Umbilical cord (tissue), 2 donors: ENCODE results near the gene KIAA0513. TPM values are rescaled to one million over a fixed set of nuclear protein-coding genes. Genes with fewer than 3 reads are reported as not detected.
"Not testable (repeated sequence)": the region's sequence is repeated elsewhere in the genome, so short reads cannot be mapped to it uniquely, and the experiment has no call there.

ENCODE experiments used
- DNase-seq: peaks from one replicate; pipeline ENCODE4 v3.0.0-alpha.2; 2015; ENCODE audit warnings: low spot score
- total RNA-seq: library from RNA; depleted of rRNA; stranded (reverse); fragments of >200 nt; gene quantifications from one replicate; pipeline ENCODE4 v1.2.3, GENCODE V29; 2014; ENCODE audit warnings: low replicate concordance; ENCODE audit not compliant: insufficient read depth

The KIAA0513 gene
- total RNA-seq, 1 donor from 2014 or later = 8.2 TPM

DNA sequence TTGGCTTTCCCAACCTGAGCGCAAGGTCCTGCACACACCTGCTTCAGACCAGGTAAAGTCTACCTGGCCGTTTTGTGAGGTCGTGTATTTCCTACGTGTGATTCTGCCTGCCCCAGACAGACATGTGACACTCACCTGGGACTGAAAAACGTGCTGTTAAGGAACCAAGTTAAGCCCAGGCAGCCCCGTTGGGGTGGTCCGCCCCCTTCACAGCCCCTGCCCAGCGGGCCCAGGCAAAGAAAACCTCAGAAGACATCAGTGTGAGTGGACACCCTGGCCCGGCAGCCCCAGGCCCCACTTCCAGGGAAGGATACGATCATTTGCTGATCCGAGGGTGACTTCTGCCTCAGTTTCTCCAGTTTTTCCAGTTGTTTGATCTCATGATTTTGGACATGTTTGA, 79.9 kb downstream of the KIAA0513 start:
- no peak for DNase-seq

DNA sequence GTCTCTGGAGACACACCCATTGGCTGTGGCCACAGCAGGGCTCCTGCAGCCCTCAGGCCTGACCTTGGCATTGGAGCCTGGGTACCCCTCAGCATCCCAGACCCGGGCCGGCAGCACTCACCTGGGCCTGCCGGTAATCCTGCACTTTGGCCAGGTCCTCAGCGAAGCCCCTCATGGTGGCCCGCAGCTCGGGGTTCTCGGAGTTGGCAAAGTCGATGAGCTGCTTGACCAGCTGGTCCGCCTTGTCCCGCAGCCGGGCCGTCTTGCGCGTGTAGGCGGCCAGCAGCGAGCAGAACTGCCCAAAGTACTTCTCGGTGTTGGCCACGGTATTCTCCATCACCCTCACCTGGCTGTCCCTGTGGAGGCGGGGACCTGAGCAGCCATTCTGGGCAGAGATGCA, 82.5 kb downstream of the KIAA0513 start:
- no peak for DNase-seq

DNA sequence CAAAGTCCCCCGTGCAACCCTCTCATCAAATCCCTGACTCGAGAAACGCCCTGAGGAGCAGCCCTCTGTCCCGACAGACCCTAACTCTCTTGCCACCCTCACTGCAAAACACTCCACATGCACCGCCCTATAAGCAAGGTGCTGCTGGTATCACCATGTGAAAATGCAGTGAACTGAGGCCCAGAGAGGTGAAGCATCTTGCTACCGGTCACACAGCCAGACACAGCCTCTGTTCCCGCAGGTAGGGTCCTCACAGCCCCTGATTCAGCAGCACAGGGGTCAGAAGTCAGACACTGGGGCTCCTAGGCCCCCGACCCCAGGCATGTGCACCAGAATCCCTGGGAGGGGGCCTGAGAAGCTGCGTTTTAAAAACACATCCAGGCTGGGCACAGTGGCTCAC, 83.6 kb downstream of the KIAA0513 start:
- DNase-seq = no peak

DNA sequence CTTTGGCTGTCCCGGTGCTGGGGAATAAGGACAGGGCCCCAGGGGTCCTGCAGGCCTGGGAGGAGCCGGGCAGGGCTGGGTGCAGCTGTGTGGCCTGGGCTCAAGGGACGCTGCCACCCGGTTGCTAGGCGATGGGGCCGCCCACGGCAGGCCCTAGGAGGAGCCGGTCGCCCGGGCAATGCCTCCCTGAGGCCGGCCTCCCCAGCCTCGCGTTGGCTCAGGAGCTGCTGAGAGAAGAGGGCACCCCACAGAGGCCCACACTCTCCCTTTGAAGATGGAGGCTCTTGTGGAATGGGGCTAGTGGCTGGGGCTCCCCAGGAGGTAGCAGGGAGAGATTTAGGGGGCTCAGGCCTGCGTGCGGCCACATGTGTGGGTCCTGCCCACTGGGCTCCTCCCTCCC, 84.8 kb downstream of the KIAA0513 start, which contains the start of gene CIBAR2:
CIBAR2 (minus strand) TSS at position 109 of the 400 bp plus-strand sequence. CDS start 120 bp downstream, outside the sequence.
- no peak for DNase-seq

DNA sequence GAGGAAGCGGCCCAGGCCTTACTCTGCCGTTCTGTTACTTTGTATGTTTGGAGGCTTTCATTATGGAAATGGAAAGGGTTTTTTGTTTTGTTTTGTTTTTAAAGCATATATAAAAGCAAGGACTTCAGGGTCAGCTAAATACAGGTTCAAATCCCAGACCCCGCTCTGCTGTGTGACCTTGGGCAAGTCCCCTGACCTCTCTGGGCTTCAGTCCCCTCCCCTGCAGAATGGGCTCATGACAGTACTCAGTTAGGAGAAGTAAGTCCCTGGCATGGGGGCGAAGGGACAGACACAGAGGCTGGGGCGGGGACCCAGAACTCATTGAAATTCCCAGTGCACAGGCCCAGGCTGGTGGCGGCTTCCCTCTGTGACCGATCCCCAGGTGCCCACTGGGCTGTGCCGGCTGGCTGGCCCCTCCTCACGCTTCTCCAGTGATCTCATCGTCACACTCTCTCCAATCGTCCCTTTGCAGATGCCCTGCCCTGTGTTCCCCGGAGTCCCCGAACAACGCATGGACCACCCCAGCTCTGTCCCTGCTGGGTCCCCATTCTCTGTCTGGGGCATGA, 85.7 kb downstream of the KIAA0513 start:
- no peak for DNase-seq

DNA sequence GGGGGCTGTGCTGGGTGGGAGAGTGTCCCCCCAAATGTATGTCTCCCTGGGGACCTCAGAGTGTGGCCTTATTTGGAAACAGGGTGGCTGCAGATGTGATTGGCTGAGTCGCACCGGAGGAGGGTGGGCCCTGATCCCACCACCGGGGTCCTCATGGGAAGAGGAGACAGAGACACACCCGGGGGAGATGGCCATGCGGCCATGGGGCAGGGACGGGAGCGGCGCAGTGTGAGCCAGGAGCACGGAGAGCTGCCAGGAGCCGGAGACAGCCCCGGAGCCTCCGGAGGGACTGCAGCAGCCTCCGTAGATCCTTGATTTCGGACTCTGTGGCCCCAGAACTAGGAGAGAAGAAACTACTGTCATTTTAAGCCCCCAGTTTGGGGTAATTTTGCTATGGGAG, 86.3 kb downstream of the KIAA0513 start:
- no peak for DNase-seq

DNA sequence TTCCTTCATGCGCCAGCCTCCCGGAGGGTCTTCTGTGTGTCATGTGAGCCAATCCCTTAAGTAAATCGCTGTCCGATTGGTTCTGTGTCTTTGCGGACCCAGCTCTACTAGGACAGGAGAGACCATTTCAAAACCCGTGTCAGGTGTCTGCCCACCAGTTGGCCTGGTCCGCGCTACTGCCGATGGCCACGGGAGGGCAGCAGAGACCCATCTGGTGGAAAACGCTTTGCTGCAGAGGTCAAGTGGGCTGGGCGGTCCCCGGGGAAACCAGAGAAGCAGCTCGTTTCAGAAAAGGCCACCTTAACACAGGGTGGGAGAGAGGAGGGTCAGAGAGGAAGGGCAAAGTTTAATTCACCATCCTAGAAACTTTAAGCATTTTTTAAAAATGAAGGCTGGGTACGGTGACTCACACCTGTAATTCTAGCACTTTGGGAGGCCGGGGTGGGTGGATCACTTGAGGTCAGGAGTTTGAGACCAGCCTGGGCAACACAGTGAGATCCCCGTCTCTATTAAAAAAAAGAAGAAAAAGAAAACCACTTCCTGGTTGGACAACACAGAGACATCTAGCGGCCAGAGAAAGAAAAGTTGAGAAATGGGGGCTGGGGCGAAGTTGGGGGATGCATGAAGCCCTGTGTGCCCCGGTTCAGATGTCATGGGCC, 87.4 kb downstream of the KIAA0513 start:
- DNase-seq = peak; percentile 88

DNA sequence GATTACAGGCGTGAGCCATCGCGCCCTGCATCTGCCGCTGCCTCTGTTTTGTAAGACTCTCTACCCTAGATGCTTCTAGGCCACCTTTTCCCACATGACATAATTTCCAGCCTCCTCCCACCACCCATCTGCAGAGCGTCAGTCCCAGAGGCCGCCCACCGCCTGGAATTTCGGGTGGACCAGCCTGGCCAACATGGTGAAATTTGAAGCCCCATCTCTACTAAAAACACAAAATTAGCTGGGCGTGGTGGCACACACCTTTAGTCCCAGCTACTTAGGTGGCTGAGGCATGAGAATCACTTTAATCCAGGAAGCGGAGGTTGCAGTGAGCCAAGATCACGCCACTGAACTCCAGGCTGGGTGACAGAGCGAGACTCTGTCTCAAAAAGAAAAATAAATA, 89.8 kb downstream of the KIAA0513 start:
- no peak for DNase-seq

DNA sequence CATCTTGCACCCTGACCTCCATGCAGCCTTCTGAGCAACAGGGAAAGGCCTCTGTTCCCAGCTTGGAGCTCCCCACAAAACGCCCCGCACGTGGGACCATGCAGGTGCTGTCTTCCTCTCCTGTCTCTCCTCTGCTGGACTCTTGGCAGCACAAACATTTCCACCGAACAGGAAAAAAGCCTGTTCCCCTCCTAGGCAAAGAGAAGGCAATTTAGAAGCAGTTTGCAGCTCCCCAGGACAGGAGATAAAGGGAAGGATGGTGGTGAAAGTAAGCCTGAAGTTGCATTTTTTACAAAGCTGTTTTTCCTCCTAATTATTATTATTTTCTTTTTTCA, 92.4 kb downstream of the KIAA0513 start:
- DNase-seq = no peak

DNA sequence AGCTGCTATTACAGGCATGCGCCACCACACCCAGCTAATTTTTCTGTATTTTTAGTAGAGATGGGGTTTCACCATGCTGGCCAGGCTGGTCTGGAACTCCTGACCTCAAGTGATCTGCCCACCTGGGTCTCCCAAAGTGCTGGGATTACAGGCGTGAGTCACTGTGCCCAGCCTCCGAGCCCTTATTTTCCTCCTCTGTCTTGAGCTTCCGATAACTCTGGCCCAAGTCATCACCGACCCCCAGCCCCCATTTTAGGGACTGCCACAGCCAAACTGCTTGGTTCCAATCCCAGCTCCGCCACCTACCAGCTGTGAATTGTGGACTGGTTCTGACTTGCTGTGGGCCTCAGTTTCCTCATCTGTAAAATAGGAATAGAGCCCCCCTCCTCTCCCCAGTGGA, 95.8 kb downstream of the KIAA0513 start:
- not testable (repeated sequence) for DNase-seq

DNA sequence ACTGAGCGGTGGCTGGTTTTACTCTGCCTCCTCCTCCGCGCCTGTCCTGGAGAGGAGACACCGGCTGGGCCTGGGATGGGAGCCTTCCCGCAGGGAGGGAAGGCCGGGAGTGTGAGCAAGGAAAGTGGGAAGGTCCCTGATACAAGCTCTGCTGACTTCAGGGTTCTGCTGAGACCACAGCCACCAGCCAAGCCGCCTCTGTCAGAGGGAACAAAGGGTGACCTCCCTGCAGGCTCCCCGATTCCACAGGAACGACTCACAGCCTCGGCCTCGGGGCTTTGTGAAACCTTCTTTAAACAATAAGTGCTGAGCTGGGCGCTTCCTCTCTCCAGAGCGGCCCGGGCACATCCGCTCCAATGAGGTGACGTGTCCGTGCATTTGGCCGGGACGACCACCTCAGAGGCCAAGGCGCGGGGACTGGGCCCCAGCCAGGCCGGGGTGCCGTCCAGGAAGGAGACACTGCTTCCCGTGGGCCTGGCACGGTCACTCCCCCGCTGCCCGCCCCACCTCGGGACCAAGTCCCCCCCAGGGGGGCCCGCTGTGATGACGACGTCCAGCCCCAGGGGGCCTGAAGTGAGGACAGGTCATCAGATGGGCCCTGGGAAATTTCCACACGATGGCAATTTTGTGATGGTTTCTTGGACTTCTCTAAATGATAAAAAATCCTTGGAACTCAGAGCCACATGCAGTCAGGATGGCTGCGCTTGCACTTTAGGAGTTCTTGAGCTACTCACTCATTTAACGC, 96.5 kb downstream of the KIAA0513 start:
- no peak for DNase-seq

DNA sequence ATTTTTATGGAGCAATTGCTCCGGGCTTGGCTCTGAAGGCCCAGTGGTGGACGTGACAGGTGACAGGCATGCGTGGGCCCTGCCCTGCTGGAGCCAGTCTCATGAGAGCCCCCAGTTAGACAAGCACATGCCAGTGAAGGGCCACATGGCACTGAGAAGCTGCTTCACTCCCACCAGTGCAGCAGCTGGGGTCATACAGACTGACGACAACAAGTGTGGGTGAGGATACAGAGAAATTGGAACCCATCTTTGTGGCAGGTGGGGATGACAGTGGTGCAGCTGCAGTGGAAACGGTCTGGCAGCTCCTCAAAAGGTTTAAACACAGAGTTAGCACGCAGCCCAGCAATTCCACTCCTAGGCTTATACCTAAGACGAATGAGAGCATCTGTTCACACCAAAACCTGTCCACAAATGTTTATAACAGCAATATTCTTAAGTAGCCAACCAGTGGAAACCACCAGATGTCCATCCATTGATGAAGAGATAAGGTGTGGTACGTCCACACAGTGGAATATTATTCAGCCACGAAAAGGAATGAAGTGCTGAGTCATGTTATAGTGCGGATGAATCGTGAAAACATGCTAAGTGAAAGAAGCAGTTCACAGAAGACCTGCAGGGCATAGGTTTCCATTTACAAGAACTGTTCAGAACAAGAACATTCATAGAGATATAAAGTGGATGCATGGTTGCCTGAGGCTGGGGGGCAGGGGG, 97.2 kb downstream of the KIAA0513 start:
- DNase-seq = no peak

DNA sequence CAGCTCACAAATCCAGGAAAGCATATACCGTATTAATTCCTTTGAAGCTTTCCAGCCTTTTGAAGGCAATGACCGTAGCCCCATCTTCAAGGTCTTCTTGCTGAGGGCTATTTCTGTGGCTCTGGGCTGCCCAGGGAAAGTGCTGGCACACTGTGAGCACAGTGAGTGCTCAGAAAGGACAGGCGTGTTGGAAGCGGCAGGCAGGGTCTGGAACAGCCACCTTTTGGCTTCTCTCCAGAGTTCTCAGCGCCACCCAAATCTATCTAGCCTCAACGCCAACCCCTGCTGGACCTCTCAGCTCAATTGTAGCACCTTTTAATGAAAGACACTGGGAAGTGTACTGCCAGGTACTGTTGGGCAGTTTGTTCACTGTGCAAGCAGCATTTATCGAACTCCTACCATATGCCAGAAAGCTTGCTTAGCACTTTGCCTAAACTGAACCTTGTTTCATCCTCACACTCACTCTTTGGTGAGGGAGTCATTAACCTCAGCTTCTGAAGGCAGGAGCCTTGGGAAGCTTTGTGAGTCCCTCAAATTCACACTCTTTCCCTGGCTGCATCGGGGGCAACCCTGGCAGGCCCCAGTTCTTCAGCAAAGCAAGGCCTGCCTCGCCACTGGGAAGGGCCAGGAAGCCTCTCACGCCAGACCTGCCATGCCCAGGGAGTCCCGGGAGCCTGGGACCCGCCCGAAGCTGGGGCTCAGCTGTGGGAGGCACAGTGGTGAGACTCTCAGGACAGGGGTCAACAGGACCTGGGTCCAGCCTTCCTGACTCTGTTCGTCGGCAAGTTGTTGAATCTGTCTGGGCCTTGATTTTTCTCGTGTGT, 98.2 kb downstream of the KIAA0513 start:
- no peak for DNase-seq

DNA sequence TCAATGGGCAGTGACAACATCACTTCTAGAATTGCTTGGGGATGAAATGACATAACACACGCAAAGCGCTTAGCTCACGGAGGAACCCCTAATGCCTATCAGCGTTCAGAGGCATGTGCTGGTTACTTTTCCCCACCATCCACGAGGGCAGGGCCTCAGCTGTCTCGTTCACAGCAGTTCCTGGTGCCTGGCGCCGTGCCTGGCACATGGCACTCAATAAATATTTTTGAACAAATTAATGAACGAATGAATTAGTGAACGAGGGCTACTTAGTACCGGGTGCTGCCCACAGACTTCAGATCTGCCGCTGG, 98.8 kb downstream of the KIAA0513 start:
- DNase-seq = no peak

DNA sequence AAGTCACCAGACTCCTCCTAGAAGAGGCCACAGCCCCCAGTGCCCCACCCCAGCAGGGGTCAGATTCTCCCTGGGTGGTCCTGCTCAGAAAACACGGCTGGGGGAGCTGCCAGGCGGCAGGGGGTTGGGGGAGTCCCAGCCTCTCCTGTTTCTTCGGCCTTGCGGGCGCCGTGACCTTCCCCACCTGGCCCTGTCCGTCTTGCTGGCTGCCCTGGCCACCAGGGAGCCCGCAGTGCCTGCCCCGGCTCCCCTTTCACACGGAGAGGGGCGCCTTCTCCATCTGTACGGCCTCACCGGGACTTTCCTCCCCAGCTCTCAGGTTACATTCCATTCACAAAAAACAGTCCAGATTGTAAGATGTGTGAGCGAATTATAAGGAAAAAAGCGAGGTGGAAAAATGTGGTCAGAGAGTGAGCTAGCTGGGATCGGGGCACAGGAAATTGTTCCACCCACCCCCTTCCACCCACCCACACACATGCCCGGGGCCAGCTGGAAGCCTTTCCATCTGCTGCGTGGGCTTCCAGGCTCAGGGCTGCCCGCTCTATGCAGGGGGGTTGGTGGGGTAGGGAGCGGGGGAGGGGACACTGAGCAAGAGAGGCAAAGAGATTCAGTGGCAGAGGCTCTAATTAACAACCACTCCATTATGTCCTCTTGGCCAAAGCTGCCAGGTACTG, 99.2 kb downstream of the KIAA0513 start:
- peak; percentile 77 for DNase-seq

DNA sequence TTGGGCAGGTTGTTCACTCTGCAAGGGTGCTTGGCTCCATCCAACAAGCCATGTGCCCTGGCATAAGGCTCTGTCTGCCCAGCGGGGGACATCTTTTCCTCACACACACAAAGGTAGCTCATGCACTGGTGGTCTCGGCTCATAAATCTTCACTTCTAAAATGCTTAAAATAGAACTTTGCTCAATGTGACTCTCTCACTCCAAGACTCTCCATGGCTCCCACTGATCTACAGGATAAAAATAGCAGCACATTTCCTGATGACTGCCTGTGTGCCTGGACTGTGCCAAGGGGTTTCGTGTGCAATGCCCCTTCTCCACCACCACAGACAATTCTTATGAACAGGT, 99.8 kb downstream of the KIAA0513 start:
- DNase-seq = no peak

DNA sequence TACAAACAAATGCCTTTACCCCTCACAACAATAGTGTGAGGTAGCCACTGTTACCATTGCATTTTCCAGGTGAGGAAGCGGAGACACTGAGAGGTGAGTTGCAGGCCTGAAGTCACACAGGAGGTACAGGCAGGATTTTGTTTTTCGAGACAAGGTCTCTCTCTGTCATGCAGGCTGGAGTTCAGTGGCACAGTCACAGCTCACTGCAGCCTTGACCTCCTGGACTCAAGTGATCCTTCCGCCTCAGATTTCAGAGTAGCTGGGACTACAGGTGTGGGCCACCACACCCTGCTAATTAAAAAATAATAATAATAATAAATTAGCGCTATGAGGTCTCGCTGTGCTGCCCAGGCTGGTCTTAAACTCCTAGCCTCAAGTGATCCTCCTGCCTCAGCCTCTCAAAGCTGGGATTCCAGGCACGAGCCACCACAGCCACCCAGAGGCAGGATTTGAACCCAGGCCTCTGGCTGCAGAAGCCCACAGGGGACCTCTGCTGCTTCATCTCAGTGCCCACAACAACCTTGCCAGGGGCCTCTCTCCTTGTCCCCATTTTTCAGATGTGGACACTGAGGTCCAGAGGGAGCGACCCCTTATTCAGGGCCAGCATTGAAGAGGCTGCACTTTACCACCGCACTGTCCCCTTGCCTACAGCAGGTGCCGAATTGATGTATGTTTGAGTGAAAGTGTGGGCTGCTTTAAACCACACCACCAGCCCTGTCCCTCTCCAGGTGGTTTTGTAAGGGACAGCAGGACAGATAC, 100.7 kb downstream of the KIAA0513 start:
- DNase-seq = no peak

DNA sequence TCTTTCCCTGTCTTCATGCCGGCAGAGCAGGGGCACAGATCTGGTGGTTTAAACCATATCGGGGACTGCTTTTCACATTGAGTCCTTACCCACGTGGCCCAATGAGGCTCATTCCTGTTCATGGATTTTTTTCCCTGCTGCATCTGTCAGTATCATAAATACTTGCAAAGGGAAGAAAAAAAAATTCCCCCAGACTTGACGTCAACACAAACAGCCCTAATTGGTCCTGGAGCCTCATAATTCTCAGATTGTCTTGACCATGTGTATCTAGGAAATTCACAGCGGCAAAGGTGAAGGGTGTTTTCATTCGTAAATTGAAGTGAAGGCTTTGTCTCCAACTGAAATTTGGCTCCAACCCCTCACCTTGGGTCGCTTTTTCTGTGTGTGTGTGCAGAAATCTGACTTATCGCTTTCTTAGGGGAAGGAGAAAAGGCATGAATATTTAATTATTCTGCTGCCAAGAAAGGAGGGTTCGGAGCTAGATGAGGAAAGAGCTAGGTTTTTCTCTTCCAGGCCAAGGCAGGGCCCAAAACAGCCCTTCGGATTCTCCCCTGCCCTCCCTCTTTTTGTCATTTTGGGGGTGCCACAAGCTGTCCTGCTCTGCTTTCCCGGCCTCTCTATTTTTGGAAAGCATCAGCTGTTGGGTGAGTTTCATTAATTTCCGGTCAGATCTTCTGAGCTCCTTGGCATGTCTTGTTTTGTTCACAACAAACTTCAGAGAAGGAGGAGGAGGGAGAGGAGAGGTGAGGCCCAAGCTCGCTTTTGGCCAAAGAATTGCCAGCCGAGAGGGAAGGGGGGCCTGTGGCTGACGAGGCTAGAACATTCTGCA, 102.5 kb downstream of the KIAA0513 start:
- DNase-seq = no peak

DNA sequence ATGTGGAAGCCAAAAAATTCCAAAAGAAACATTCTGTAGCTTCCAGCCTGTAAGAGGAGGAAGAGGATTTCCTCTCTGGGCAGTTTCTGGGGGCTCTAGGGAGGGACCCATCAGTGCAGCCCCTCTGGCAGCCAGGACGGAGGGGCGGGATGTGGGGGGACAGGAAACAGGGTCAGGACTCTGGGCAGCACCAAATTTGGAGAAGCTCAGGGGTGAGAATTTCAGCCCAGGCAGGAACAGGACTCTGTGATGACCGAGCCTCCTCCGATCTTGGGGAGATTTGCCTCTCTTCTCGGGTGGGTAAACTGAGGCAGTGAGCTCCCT, 103.1 kb downstream of the KIAA0513 start:
- DNase-seq = no peak
